HG02840 (cell line): ENCODE measurements around the gene HDGFL2.

ENCODE experiments used
- ATAC-seq: cut with Tn5 transposase; IDR thresholded peaks from one replicate; pipeline ENCODE4 v1.9.1; 2021; ENCODE audit warnings: mild to moderate bottlenecking, moderate library complexity, moderate number of reproducible peaks; ENCODE audit not compliant: unreplicated experiment, low FRiP score

HDGFL2 gene

GRCh38 chr19:4496304-4496703, 24.2 kb downstream of the HDGFL2 start:
- no peak for ATAC-seq

DNA sequence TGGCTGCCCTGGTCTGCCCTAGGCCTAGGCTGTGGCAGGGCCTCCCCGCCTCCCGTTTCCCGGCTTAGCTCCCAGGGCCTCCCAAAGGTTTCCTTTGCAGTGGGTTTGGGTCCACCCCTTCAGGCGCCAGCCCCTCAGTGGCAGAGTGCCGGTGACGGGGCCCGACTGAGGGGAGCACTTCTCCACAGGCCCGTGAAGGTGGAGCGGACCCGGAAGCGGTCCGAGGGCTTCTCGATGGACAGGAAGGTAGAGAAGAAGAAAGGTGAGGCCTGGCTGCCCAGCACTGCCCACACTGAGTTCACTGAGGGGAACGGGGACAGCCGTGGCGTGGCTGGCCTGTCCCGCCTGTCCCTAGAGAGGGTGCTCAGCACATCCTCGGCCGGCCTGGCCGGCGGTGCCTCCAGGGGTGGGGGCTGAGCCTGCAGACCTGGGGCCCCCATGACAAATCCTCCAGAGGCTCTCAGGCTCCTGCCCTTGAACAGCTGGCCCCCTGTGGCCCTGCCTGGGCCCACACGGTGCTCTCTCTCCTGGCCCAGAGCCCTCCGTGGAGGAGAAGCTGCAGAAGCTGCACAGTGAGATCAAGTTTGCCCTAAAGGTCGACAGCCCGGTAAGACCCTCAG, 25.8 kb downstream of the HDGFL2 start:
- ATAC-seq: no peak

DNA sequence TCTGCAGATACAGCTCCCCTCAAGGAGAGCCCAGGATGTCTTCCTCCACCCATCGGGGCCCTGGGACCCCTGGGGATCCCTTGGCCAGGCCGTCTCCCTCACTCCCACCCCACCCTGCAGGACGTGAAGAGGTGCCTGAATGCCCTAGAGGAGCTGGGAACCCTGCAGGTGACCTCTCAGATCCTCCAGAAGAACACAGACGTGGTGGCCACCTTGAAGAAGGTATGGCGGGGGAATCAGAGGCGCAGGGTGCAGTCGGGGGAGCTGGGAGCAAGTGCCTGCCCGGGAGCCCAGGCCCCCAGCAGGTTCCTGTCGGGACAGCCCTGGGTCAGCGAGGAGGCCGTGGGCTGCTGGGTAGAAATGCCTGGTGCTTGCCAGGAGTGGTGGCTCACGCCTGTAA, 26.6 kb downstream of the HDGFL2 start:
- no peak for ATAC-seq

GRCh38 chr19:4499318-4499717, 27.2 kb downstream of the HDGFL2 start:
- ATAC-seq: no peak

- no peak for ATAC-seq
Measured at GRCh38 chr19:4499855-4500254, 27.8 kb downstream of the HDGFL2 start.

DNA sequence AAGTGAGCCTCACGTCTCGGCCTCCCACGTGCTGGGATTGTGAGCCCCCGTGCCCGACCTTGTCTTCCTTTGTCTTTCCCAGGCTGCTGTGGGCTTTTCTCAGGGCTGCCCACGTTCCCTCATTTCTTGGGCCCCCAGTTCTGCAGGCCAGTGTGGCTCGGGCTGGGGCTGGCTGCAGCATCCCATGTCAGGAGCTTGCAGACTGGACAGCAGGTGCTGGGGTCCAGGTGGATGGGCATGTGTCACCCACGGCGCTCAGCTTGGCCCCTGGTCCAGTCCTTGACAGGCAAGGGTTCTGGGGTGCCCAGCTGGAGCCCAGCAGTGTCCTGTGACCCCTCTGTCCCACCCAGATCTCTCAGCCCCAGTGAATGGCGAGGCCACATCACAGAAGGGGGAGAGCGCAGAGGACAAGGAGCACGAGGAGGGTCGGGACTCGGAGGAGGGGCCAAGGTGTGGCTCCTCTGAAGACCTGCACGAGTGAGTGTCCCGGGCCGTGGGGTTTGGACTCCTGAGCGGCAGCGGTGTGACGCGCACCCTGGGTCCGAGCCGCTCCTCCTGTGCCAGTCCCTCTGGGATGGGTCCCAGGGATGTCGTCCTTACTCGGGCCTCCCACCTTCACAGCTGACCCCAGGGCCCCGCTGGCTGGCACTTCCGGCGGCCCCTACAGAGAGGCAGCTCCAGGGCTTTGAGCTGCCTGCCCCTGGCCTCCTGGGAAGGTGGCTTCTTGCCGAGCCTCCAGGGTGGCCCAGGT, 28.9 kb downstream of the HDGFL2 start:
- ATAC-seq: no peak

DNA sequence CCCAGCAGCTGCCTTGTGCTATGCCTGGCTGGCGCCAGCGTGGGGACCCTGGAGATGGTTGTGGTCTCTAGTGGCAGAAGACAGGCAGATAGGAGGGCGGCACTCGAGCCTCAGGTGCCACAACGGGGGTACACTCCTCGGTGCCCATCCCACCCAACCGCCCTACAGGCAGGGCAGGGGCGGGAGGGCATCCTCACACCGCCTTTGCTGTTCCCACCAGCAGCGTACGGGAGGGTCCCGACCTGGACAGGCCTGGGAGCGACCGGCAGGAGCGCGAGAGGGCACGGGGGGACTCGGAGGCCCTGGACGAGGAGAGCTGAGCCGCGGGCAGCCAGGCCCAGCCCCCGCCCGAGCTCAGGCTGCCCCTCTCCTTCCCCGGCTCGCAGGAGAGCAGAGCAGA, 29.6 kb downstream of the HDGFL2 start:
- ATAC-seq: no peak

- ATAC-seq: no peak
Measured at GRCh38 chr19:4502282-4503131, 30.4 kb downstream of the HDGFL2 start.

DNA sequence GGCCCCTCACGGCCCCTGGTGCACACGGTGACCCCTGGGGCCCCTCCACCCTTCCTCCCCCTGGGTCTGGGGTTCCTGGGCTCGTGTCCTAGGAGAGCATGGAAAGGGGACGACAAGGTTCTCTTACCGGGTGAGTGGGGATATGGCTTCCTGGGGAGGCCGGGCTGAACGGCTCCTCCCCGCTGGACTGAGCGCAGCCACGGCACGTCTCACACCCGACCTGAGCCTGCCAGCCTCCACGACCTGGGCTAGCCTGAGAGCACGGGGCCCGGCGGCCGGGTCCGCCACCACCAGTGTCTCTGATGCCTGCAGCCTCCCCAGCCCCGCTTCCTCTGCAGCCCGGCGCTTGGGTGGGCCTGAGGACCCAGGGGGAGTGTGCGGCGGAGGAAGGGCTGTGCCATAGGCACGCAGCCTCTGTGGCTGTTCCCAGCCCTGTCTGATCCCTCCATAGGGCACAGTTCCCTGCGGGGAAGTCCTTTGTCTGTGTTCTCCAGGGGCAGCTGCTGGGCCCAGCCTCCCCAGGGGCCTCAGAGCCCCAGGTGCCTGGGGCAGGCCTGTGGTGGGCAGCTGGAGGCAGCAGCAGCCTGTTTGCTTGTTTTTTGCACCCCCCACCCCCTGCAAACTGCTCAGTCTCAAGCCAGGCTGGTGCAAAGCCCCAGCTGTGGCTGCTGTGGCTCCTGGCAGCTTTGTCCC, 31.2 kb downstream of the HDGFL2 start:
- no peak for ATAC-seq

- no peak for ATAC-seq
Measured at GRCh38 chr19:4503825-4504170, 31.7 kb downstream of the HDGFL2 start.

GRCh38 chr19:4504297-4504701, 32.2 kb downstream of the HDGFL2 start:
- no peak for ATAC-seq

GRCh38 chr19:4504891-4505569, 32.9 kb downstream of the HDGFL2 start:
- ATAC-seq: no peak

DNA sequence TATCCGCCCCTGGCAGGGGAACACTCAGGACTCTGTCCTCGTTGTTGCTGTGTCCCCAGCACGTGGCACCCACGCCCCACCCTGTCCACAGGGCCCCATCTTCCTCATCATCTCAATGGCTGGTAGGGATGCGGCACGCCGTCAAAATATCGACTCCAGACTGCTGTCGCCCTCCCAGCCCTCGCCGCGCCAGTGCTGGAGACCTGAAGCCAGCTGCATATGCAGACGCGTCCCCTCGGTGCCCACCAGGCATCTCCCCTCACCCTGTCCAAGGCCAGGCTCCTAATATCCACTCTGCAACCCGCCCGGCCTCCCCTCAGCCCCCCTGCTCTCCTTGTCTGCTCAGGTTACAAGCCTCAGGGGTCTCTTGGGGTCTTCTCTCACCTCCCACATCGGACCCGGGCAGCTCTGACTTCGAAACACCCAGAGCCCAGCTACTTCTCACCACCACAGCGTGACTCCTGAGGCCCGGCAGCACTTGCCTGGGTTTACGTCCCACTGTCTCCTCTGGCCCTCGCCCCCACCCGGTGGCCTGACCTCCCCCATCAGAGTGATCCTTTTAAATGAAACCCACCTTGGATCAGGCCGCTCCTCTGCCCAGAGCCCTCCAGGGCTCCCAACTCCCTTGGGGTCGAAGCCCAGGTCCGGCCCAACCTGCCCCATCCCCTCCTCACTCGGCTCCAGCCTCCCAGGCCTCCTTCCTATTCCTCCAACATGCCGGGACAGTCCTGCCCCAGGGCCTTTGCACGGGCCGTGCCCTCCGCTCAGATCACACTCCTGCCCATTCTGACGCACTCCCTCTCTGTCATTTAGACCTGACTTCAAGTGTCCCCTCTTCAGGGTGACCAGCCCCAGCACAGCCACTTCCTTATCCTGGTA, 33.7 kb downstream of the HDGFL2 start:
- no peak for ATAC-seq

DNA sequence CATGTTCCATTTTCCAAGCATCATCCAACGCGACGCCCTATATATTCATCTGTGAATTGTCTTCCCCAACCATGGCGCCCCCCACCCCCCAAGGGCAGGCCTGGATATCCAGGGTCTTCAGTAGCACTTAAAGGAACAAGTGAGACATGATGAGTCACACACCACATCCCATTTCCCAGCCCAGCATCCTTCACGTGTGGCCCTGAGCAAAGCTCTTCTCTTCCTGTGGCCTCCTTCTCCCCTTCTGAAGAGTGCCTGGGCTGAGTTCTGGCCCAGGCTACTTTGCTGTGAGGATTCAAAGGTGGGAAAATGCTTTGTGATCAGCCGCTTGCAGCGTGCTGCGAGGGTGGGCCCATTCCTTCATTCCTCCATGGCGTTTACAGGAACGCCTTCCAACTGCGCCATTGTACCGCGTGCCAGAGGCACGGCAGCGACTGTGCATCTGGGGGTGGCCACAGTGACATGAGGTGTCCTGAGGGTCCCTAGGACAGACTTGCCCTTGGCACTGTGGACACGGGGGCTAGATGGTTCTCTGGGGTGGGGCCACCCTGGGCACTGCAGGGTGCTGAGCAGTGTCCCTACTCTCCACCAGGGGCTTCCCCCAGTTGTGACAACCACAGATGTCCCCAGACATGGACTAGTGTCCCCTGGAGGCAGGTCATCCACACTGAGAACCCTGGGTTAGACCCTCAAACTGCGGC, 34.5 kb downstream of the HDGFL2 start:
- ATAC-seq: no peak

- ATAC-seq: no peak
Measured at GRCh38 chr19:4507150-4507452, 35.0 kb downstream of the HDGFL2 start.

DNA sequence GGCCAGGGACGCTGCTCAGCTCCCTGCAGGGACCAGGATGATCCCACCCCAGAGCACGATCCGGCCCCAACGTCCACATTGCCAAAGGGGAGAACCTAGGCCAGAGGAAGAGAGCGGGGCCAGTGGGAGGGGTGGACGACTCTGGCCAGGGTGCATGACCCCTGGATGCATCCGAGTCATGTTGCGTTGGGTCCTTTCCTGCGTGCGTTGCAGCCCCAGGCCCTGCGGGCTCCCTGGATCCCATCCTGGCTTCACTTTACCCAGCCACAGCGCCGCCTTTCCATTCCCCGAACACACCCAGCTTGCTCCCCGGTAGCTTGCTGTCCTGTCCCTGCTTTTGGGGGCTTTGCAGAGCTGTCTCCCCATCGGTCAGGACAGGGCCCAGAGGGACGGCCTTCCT, 35.7 kb downstream of the HDGFL2 start:
- ATAC-seq: no peak

GRCh38 chr19:4508698-4509097, 36.6 kb downstream of the HDGFL2 start:
- ATAC-seq: no peak

GRCh38 chr19:4510435-4511255, 38.5 kb downstream of the HDGFL2 start:
- ATAC-seq: no peak
